Astrocyte (in vitro differentiated cells and primary cell): ENCODE data around the gene COQ10A. TPM values are rescaled to one million over a fixed set of nuclear protein-coding genes. Genes with fewer than 3 reads are reported as not detected.
A peak's percentile ranks its signal among the peaks of the same experiment; 100 is the strongest.
"Not testable (repeated sequence)": the region's sequence is repeated elsewhere in the genome, so short reads cannot be mapped to it uniquely, and the experiment has no call there.

Experiments used
- DNase-seq: peaks from one replicate; pipeline ENCODE4 v3.0.0-alpha.2; 2010; ENCODE audit warnings: low read depth
- FAIRE-seq: peaks from 2 replicates; lab custom pipeline; 2011; peaks lifted over from hg19 to GRCh38; lab: Jason Lieb, UNC
- H2AFZ ChIP-seq: 2 replicates; pipeline ENCODE4 v1.6.0; 2012; ENCODE audit warnings: low read depth, low read length, inconsistent platforms
- H3K27ac ChIP-seq: 2 replicates; pipeline ENCODE4 v1.5.1; 2011; ENCODE audit warnings: low read depth, low read length, inconsistent platforms
- H3K27me3 ChIP-seq: 2 replicates; pipeline ENCODE4 v1.6.0; 2011; ENCODE audit warnings: low read length, inconsistent platforms; ENCODE audit not compliant: insufficient read depth
- H3K36me3 ChIP-seq: 2 replicates; pipeline ENCODE4 v1.5.1; 2011; ENCODE audit warnings: low read length, inconsistent platforms; ENCODE audit not compliant: insufficient read depth
- H3K4me1 ChIP-seq: 2 replicates; pipeline ENCODE4 v1.5.1; 2011; ENCODE audit warnings: low read length, inconsistent platforms; ENCODE audit not compliant: insufficient read depth
- H3K4me2 ChIP-seq: 2 replicates; pipeline ENCODE4 v1.6.0; 2012; ENCODE audit warnings: low read length, inconsistent platforms
- H3K4me3 ChIP-seq: 2 replicates; pipeline ENCODE4 v1.5.1; 2011; ENCODE audit warnings: low read depth, mild to moderate bottlenecking, low read length, inconsistent platforms; ENCODE audit not compliant: insufficient read depth
- H3K79me2 ChIP-seq: 2 replicates; pipeline ENCODE4 v1.6.0; 2012; ENCODE audit warnings: mild to moderate bottlenecking, low read length, inconsistent platforms; ENCODE audit not compliant: insufficient read depth
- H3K9ac ChIP-seq: 2 replicates; pipeline ENCODE4 v1.6.0; 2012; ENCODE audit warnings: mild to moderate bottlenecking, low read length, inconsistent platforms
- H3K9me3 ChIP-seq: 2 replicates; pipeline ENCODE4 v1.5.1; 2012; ENCODE audit warnings: low read depth, mild to moderate bottlenecking, low read length, inconsistent platforms; ENCODE audit not compliant: insufficient read depth
- H4K20me1 ChIP-seq: 2 replicates; pipeline ENCODE4 v1.6.0; 2012; ENCODE audit warnings: low read length, inconsistent platforms; ENCODE audit not compliant: insufficient read depth
- H3K27ac Mint-ChIP-seq: one replicate; pipeline ENCODE4 v1.8.0; 2021; ENCODE audit warnings: mild to moderate bottlenecking, mixed read lengths; ENCODE audit not compliant: unreplicated experiment
- H3K27me3 Mint-ChIP-seq: one replicate; pipeline ENCODE4 v1.8.0; 2021; ENCODE audit warnings: low read depth, mixed read lengths; ENCODE audit not compliant: unreplicated experiment
- H3K36me3 Mint-ChIP-seq: one replicate; pipeline ENCODE4 v1.8.0; 2021; ENCODE audit warnings: low read depth, mixed read lengths; ENCODE audit not compliant: unreplicated experiment
- H3K4me1 Mint-ChIP-seq: one replicate; pipeline ENCODE4 v1.8.0; 2021; ENCODE audit warnings: low read depth, mixed read lengths; ENCODE audit not compliant: unreplicated experiment
- H3K4me3 Mint-ChIP-seq: one replicate; pipeline ENCODE4 v1.8.0; 2021; ENCODE audit warnings: mild to moderate bottlenecking, moderate library complexity, mixed read lengths; ENCODE audit not compliant: unreplicated experiment
- H3K9me3 Mint-ChIP-seq: one replicate; pipeline ENCODE4 v1.8.0; 2021; ENCODE audit warnings: mild to moderate bottlenecking, mixed read lengths; ENCODE audit not compliant: unreplicated experiment
- EZH2 ChIP-seq: IDR thresholded peaks from 2 replicates; pipeline ENCODE4 v1.6.1; 2012; ENCODE audit warnings: mild to moderate bottlenecking, low read length, inconsistent platforms; ENCODE audit not compliant: insufficient read depth
- total RNA-seq: library from RNA; stranded (reverse); gene quantifications from 2 replicates; pipeline ENCODE4 v1.2.1, GENCODE V29; 2021
- TF ChIP-seq, protein P1 (sequence below): IDR thresholded peaks from 2 replicates; pipeline ENCODE4 v1.5.1; 2011; ENCODE audit warnings: low read depth, mild to moderate bottlenecking, inconsistent platforms, low read length, moderate library complexity; ENCODE audit not compliant: insufficient read depth

The COQ10A gene
- total RNA-seq, 1 donor from 2014 or later: 9.3 TPM

DNA sequence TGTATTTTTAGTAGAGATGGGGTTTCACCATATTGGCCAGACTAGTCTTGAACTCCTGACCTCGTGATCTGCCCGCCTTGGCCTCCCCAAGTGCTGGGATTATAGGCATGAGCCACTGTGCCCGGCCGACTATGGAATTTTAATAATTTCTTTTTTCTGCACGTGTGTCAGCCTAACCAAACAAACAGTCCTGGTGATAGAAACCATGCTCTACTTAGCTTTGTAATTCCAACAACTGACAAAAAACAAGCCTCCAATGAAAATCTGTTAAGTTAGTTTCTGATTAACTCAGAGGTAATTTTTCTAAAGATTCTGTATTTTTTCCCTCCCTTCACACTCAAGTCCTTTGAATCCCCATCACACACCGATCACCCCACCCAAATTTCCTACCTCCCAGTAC, 15.3 kb downstream of the COQ10A start:
- no peaks in the 10 kb centered on the region for H3K4me1 Mint-ChIP-seq
- Histone ChIP-seq H3K36me3 (peaks cover 45% of the 10 kb centered on the region), H3K4me3 (no peak overlapping the region), H4K20me1 (peaks cover 12% of the 10 kb centered on the region), H3K27me3 (no peaks in the 10 kb centered on the region), H3K4me2 (no peak overlapping the region), H3K9me3 (no peaks in the 10 kb centered on the region), H3K9ac (no peak overlapping the region), H2AFZ (no peak overlapping the region), H3K4me1 (no peaks in the 10 kb centered on the region), H3K27ac (no peak overlapping the region), H3K79me2 (peaks cover 3% of the 10 kb centered on the region)
- H3K4me3 Mint-ChIP-seq: no peak overlapping the region
- H3K27me3 Mint-ChIP-seq: no peaks in the 10 kb centered on the region
- peak overlapping the region; percentile 62 for H3K27ac Mint-ChIP-seq
- no peaks in the 10 kb centered on the region for H3K9me3 Mint-ChIP-seq
- FAIRE-seq (no peak), DNase-seq (no peak)
- no peak for TF ChIP-seq EZH2
- TF ChIP-seq, protein P1, sequence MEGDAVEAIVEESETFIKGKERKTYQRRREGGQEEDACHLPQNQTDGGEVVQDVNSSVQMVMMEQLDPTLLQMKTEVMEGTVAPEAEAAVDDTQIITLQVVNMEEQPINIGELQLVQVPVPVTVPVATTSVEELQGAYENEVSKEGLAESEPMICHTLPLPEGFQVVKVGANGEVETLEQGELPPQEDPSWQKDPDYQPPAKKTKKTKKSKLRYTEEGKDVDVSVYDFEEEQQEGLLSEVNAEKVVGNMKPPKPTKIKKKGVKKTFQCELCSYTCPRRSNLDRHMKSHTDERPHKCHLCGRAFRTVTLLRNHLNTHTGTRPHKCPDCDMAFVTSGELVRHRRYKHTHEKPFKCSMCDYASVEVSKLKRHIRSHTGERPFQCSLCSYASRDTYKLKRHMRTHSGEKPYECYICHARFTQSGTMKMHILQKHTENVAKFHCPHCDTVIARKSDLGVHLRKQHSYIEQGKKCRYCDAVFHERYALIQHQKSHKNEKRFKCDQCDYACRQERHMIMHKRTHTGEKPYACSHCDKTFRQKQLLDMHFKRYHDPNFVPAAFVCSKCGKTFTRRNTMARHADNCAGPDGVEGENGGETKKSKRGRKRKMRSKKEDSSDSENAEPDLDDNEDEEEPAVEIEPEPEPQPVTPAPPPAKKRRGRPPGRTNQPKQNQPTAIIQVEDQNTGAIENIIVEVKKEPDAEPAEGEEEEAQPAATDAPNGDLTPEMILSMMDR: no peak
- H3K36me3 Mint-ChIP-seq: peaks cover 22% of the 10 kb centered on the region

DNA sequence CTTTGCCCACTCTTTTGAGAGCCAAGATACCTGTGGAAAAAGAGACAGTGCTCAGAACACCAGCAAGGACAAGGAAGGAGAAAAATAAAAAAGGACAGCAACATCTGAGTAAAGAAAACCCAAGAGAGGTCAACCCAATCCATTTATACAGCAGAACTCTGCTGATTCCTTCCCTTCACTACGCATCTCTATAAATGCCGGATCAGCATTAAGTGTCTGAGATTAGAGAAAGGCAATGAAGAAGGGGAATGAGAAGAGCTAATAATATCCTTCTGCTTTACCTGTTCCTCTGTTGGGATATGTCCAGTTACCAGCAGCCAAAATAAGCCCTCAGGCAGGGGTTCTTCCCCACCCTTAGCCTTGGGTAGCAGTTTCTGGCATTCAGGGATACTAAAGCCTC, 15.8 kb downstream of the COQ10A start:
- Mint-ChIP-seq H3K27me3 (no peaks in the 10 kb centered on the region), H3K4me1 (no peaks in the 10 kb centered on the region), H3K4me3 (no peak overlapping the region), H3K9me3 (no peaks in the 10 kb centered on the region), H3K27ac (peak overlapping the region; percentile 62), H3K36me3 (peaks cover 22% of the 10 kb centered on the region)
- peaks cover 4% of the 10 kb centered on the region for H3K79me2 ChIP-seq
- H3K9ac ChIP-seq: no peak overlapping the region
- H3K4me2 ChIP-seq: no peak overlapping the region
- H3K9me3 ChIP-seq: no peaks in the 10 kb centered on the region
- FAIRE-seq (no peak), DNase-seq (no peak)
- no peak overlapping the region for H3K27ac ChIP-seq
- no peak overlapping the region for H3K4me3 ChIP-seq
- TF ChIP-seq, protein P1: no peak
- TF ChIP-seq EZH2: no peak
- H3K4me1 ChIP-seq: no peaks in the 10 kb centered on the region
- H4K20me1 ChIP-seq: peaks cover 16% of the 10 kb centered on the region
- H3K27me3 ChIP-seq: no peaks in the 10 kb centered on the region
- no peak overlapping the region for H2AFZ ChIP-seq
- peaks cover 45% of the 10 kb centered on the region for H3K36me3 ChIP-seq

DNA sequence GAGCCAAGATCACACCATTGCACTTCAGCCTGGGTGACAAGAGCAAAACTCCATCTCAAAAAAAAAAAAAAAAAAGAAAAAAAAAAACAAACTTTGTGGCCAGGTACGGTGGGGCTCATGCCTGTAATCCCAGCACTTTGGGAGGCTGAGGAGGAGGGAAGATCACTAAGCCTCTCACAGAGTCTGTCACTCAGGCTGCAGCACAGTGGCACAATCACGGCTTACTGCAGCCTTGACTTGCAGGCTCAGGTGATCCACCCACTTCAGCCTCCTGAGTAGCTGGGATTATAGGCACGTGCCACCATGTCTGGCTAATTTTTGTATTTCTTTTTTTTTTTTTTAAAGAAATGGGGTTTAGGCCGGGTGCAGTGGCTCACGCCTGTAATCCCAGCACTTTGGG, 17.5 kb downstream of the COQ10A start:
- H3K27ac ChIP-seq, H3K27me3 ChIP-seq, FAIRE-seq, H3K4me1 Mint-ChIP-seq, H3K4me3 ChIP-seq, H3K4me3 Mint-ChIP-seq, H3K27ac Mint-ChIP-seq, H3K9me3 ChIP-seq, H3K4me1 ChIP-seq, H3K9ac ChIP-seq, H3K27me3 Mint-ChIP-seq, DNase-seq, H3K9me3 Mint-ChIP-seq, H3K4me2 ChIP-seq, H2AFZ ChIP-seq: not testable (repeated sequence)
- Histone ChIP-seq H3K79me2 (peaks cover 19% of the 10 kb centered on the region), H3K36me3 (peaks cover 50% of the 10 kb centered on the region), H4K20me1 (peaks cover 31% of the 10 kb centered on the region)
- peaks cover 19% of the 10 kb centered on the region for H3K36me3 Mint-ChIP-seq
